Memory B cell (primary cell): ENCODE results near the gene RYR1.

Source experiments
- ATAC-seq: fragments of 150-1000 bp; cut with Tn5 transposase; 2 replicates; pipeline ENCODE4 v1.10.0; 2021; ENCODE audit warnings: low read depth, mild to moderate bottlenecking, moderate library complexity
- DNase-seq, 2 donors: peaks; one replicate each; pipeline ENCODE4 v3.0.0; 2022; ENCODE audit warnings: low spot score in 2 of 2
- H3K27ac Mint-ChIP-seq: one replicate; pipeline ENCODE4 v1.8.0; 2022; ENCODE audit warnings: mild to moderate bottlenecking, moderate library complexity, mixed read lengths
- H3K27me3 Mint-ChIP-seq: one replicate; pipeline ENCODE4 v1.8.0; 2022; ENCODE audit warnings: mixed read lengths
- H3K36me3 Mint-ChIP-seq: one replicate; pipeline ENCODE4 v1.8.0; 2022; ENCODE audit warnings: mild to moderate bottlenecking, mixed read lengths
- H3K4me1 Mint-ChIP-seq: one replicate; pipeline ENCODE4 v1.8.0; 2022; ENCODE audit warnings: mixed read lengths
- H3K4me3 Mint-ChIP-seq: one replicate; pipeline ENCODE4 v1.8.0; 2022; ENCODE audit warnings: mild to moderate bottlenecking, moderate library complexity, mixed read lengths
- H3K9me3 Mint-ChIP-seq: one replicate; pipeline ENCODE4 v1.8.0; 2022; ENCODE audit warnings: mixed read lengths

The RYR1 gene

DNA sequence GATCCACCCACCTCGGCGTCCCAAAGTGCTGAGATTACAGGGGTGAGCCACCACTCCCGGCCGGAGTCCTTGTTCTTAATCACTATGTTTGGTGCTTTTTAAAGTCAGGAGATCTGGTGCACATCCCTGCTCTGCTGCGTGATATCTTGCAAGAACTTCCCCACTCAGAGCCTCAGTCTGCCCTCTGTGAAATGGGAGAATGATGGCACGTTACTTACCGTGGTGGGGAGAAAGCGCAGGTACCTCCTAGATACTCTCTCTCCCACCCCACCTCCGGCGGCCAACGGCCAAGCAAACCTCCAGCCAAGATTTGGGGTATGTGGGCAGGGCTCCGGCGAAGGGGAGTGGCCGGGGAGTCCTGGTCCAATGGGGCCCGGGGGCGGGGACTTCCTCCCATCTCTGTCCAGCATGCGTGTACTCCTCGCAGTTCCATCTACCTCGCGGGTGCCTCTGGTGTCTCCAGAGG is at the start of gene RYR1:
Gene RYR1, plus strand, starts transcription at position 424 of the 466 bp plus-strand sequence. CDS start 139 bp downstream, outside the sequence.
- Mint-ChIP-seq H3K9me3 (no peaks in the 10 kb centered on the region), H3K27ac (no peak within 1 kb of the TSS), H3K27me3 (peaks cover 15% of the 10 kb centered on the region), H3K36me3 (no peaks in the 10 kb centered on the region), H3K4me1 (peaks cover 10% of the 10 kb centered on the region), H3K4me3 (peak within 1 kb of the TSS; percentile 55)
- DNase-seq = no peak
- peak; percentile 77 for ATAC-seq

GRCh38 chr19:38383743-38384142 is 49.7 kb upstream of the RYR1 start:
- DNase-seq = no peak
- Mint-ChIP-seq H3K36me3 (peaks cover 47% of the 10 kb centered on the region), H3K9me3 (no peaks in the 10 kb centered on the region), H3K27ac (no peak overlapping the region), H3K4me3 (no peak overlapping the region), H3K27me3 (peaks cover 16% of the 10 kb centered on the region), H3K4me1 (peaks cover 12% of the 10 kb centered on the region)
- no peak for ATAC-seq

DNA sequence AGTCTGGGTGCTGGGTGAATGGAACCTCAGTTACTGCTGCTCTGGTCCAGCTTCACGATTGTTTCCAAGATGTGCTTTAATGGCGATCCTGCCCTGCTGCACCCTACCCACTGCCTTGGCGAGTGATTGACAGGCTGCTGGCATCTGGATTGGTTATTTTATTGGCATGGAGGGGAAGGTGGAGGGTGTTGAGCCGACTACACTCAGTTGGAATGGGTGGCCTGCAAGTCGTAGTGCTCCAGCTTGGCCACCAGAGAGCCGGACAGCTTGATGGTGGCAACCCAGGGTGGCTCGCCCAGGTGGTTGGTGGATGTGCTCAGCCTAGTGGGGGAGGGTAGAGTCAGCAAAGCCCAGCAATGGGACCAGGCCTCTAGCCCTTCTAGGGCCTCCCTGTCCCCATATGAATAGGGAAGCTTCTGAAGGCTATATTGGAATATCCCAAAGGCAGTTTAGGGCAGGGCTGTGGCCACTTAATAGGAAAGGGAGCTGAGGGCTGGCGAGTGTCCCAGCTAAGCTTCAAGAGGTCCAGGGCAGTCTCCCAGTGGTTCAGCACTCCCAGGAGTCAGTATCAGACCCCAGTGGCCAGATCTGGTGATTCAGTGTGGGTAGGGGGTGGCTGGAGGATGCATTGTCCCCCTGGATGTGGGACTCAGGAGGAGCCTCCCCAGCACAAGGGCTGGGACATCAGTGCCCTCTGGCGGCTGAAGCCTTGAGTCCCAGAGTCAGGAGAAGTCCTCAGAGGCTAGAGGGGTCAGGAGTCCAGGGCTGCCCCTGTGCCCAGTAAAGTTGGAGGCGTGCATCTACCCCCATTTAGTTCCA is 49.1 kb upstream of the RYR1 start:
- peaks cover 12% of the 10 kb centered on the region for H3K4me1 Mint-ChIP-seq
- no peaks in the 10 kb centered on the region for H3K9me3 Mint-ChIP-seq
- peaks cover 16% of the 10 kb centered on the region for H3K27me3 Mint-ChIP-seq
- DNase-seq (no peak), ATAC-seq (no peak)
- H3K36me3 Mint-ChIP-seq = peaks cover 41% of the 10 kb centered on the region
- no peak overlapping the region for H3K4me3 Mint-ChIP-seq
- no peak overlapping the region for H3K27ac Mint-ChIP-seq

- DNase-seq (no peak), ATAC-seq (no peak)
- H3K27me3 Mint-ChIP-seq = peaks cover 20% of the 10 kb centered on the region
- no peak overlapping the region for H3K27ac Mint-ChIP-seq
- peaks cover 36% of the 10 kb centered on the region for H3K36me3 Mint-ChIP-seq
- peaks cover 16% of the 10 kb centered on the region for H3K4me1 Mint-ChIP-seq
- peak overlapping the region; percentile 15 for H3K4me3 Mint-ChIP-seq
- H3K9me3 Mint-ChIP-seq = no peaks in the 10 kb centered on the region
Measured at GRCh38 chr19:38385057-38385803, 48.3 kb upstream of the RYR1 start.

DNA sequence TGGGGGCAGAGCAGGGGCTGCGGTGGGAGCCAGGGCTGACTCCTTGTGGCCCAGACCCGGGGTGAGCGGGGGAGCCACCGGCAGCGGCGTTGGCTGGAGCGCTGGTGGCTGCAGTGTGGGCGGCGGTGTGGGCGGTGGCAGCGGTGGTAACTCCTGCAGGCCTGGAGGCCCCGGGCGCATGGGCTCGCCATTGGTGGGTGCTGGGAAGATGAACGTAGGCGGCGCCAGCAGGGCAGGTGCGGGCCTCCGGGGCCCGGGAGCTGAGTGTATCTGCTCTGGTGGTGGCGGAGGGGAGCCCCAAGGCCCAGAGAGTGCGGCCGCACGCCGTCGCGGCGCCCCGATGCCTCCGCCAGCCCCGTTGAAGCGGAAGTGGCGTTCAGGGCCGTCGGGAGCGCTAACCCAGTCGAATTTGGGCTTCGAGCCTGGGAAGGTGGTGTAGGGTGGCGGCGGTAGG is 47.7 kb upstream of the RYR1 start:
- H3K4me3 Mint-ChIP-seq = peak overlapping the region; percentile 55
- H3K4me1 Mint-ChIP-seq = peaks cover 16% of the 10 kb centered on the region
- H3K27me3 Mint-ChIP-seq = peaks cover 20% of the 10 kb centered on the region
- no peak overlapping the region for H3K27ac Mint-ChIP-seq
- H3K9me3 Mint-ChIP-seq = no peaks in the 10 kb centered on the region
- DNase-seq (no peak), ATAC-seq (peak; percentile 16)
- H3K36me3 Mint-ChIP-seq = peaks cover 33% of the 10 kb centered on the region

- ATAC-seq = no peak
- Mint-ChIP-seq H3K4me3 (peak overlapping the region; percentile 55), H3K36me3 (peaks cover 28% of the 10 kb centered on the region), H3K27ac (no peak overlapping the region), H3K4me1 (peaks cover 16% of the 10 kb centered on the region), H3K27me3 (peaks cover 20% of the 10 kb centered on the region), H3K9me3 (no peaks in the 10 kb centered on the region)
- DNase-seq = no peak
Measured at GRCh38 chr19:38386300-38386970, 47.1 kb upstream of the RYR1 start.

GRCh38 chr19:38386971-38387549 is 46.4 kb upstream of the RYR1 start:
- peak in 1 of 2 donors; percentile 38 for DNase-seq
- peak overlapping the region; percentile 13 for H3K27ac Mint-ChIP-seq
- ATAC-seq = peak; percentile 17
- H3K4me1 Mint-ChIP-seq = peaks cover 16% of the 10 kb centered on the region
- peak overlapping the region; percentile 92 for H3K4me3 Mint-ChIP-seq
- H3K27me3 Mint-ChIP-seq = peaks cover 20% of the 10 kb centered on the region
- H3K36me3 Mint-ChIP-seq = peaks cover 22% of the 10 kb centered on the region
- no peaks in the 10 kb centered on the region for H3K9me3 Mint-ChIP-seq

- DNase-seq (peak; percentile 66 to 76), ATAC-seq (peak; percentile 74)
- Mint-ChIP-seq H3K27ac (peak within 1 kb of the TSS; percentile 62), H3K27me3 (peaks cover 20% of the 10 kb centered on the region), H3K36me3 (peaks cover 17% of the 10 kb centered on the region), H3K4me3 (peak within 1 kb of the TSS; percentile 92), H3K4me1 (peaks cover 16% of the 10 kb centered on the region), H3K9me3 (no peaks in the 10 kb centered on the region)
Measured at GRCh38 chr19:38387550-38388348, 45.7 kb upstream of the RYR1 start, which contains the start of gene GGN. Gene GGN (minus strand): TSS chr19:38388034. CDS start chr19:38387261, 773 bp downstream.

DNA sequence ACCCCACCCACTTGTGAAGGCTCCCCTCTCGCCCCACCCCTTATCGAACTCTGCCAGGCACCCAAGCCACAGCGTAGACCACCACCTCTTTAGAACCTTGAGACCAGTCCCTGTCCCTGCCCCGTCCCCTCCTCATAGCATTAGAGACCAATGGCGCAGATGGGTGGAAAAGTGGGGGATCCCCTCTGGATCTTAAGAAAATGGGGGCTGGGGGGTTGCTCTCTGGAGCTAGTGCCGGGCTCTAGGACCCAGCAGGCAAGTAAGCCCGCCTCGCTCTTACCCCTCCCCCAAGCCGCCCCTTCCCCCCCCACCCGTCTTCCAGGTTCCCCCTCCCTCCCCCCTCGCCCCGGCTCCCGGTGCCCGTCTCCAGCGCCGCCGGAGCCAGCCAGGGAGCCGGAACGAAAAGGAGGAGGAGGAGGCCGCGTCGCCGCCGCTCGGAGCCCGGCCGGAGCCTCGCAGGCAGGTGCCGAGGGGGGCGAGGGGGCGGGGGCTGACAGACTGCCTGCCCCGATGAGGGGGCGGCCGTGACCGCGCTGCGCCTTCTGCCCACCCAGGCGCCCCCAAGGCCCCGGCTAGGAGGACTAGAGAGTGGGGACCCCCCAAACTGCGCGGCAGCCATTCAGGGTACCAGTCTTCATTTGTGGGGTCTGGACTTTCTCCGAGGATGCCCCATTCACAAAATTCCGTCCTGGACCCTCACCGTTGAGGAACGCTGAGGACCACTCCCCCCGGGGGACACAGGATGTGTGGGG is 45.0 kb upstream of the RYR1 start, which contains the start of gene SPRED3:
Gene SPRED3, plus strand, starts transcription at position 349 of the 752 bp plus-strand sequence. CDS start 1,606 bp downstream, outside the sequence.
- H3K4me1 Mint-ChIP-seq = peaks cover 16% of the 10 kb centered on the region
- DNase-seq (no peak), ATAC-seq (peak; percentile 2)
- peaks cover 10% of the 10 kb centered on the region for H3K36me3 Mint-ChIP-seq
- H3K4me3 Mint-ChIP-seq = peak within 1 kb of the TSS; percentile 92
- peaks cover 20% of the 10 kb centered on the region for H3K27me3 Mint-ChIP-seq
- H3K27ac Mint-ChIP-seq = peak within 1 kb of the TSS; percentile 62
- no peaks in the 10 kb centered on the region for H3K9me3 Mint-ChIP-seq

- Mint-ChIP-seq H3K9me3 (no peaks in the 10 kb centered on the region), H3K4me3 (peak overlapping the region; percentile 32), H3K27ac (no peak overlapping the region), H3K36me3 (peaks cover 8% of the 10 kb centered on the region), H3K4me1 (peaks cover 18% of the 10 kb centered on the region), H3K27me3 (peaks cover 22% of the 10 kb centered on the region)
- DNase-seq = no peak
- no peak for ATAC-seq
Measured at GRCh38 chr19:38389101-38389925, 44.2 kb upstream of the RYR1 start.

DNA sequence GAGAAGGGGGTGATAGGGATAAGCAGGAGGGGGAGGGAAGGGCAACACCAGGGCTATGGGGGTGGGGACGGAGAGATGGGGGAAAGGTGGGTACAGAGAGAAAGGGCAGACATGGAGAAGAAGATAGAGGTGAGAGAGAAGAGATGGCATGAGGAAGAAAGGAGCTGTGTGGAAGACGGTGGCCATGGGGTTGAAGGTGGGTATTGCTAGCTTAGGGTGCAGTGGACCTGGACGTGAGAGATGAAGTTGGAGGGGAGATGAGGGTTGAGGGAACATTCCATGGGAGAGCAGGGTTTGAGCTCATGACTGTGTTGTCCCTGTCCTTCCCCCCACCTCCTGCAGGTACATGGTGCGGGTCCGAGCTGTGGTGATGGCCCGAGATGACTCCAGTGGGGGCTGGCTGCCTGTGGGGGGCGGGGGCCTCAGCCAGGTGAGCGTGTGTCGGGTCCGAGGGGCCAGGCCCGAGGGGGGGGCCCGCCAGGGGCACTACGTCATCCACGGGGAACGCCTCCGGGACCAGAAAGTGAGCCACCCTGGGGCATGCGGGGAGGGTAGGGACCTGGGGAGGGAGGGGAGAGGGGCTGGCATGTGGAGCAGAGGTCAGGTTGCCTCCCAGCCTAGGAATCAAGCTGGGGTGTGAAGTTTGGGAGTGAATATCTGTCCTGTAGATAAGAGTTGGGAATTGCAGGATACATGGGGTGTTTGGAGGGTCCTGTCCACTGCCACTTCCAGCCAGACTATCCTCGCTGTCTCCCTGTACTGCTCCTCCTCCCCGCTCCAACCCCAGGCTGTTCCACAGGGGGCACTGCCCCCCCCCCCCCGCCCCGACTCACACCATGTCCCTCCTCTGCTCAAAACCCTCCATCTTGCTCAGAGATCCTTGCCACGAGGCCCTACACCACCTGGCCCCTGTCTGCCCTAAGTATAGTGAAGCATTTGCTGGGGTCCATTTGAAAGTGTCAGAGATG is 43.2 kb upstream of the RYR1 start:
- ATAC-seq = no peak
- Mint-ChIP-seq H3K36me3 (peaks cover 3% of the 10 kb centered on the region), H3K4me3 (no peak overlapping the region), H3K4me1 (peaks cover 24% of the 10 kb centered on the region), H3K9me3 (no peaks in the 10 kb centered on the region), H3K27ac (no peak overlapping the region), H3K27me3 (peaks cover 17% of the 10 kb centered on the region)
- no peak for DNase-seq
